C4-2B (cell line): Measurements from ENCODE around the gene LAMA5.

ENCODE experiments used
- CTCF ChIP-seq: fragments of 450-650 bp; conservative IDR thresholded peaks from 2 replicates; pipeline ENCODE4 v1.5.1; 2017; ENCODE audit warnings: mild to moderate bottlenecking
- ZFX ChIP-seq: fragments of 450-650 bp; IDR thresholded peaks from 2 replicates; pipeline ENCODE4 v1.6.1; 2017

- no peak for TF ChIP-seq CTCF
- no peak for TF ChIP-seq ZFX
These were observed 40.9 kb upstream of the LAMA5 start for GRCh38 chr20:62408055-62408454.
